GM12875 (cell line): ENCODE results near the gene SKP1.

Source experiments
- H3K4me3 ChIP-seq: one replicate; pipeline ENCODE4 v1.5.1; 2011; ENCODE audit warnings: low read depth, low read length, control low read depth
- CTCF ChIP-seq: IDR thresholded peaks from 2 replicates; pipeline ENCODE4 v1.5.1; 2011; ENCODE audit warnings: low read depth, mild to moderate bottlenecking, control low read depth, inconsistent platforms, low read length, moderate library complexity, borderline replicate concordance; ENCODE audit not compliant: insufficient read depth

SKP1 gene

DNA sequence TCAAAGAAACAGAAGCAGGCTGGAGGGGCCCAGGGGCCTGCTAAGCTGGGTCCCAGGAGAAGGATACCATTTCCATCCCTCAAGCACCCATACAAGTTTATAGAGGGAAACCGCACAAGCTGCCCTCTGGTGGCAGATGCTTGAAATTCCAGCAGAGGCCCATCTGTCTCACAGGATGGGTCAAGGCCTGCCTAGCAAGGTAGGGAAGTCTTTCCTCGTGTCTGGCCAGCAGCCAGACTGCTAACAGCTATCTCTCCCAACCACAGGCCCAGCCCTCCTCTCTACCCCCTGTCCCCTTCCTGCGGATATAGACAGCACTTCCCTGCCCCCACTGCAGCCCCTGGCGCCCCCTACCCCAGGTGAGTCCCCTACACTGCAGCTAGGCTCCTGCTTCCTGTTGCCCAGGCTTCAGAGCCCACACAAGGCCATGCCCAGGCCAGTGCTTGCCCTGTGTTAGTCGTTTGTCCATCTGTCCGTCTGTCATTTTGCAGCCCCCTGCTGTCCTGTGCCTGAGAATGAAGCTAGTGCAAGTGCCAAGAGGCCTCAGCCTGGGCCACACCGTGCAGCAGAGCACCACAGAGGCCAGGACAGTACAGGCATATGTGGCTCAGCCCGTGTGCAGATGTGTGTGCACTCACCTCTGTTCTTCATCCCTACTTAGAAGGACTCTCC is 36.1 kb downstream of the SKP1 start:
- peak; percentile 80 for TF ChIP-seq CTCF
- H3K4me3 ChIP-seq = no peak overlapping the region

- no peak for TF ChIP-seq CTCF
- H3K4me3 ChIP-seq = no peak overlapping the region
Measured at GRCh38 chr5:134139891-134140469, 36.8 kb downstream of the SKP1 start.

DNA sequence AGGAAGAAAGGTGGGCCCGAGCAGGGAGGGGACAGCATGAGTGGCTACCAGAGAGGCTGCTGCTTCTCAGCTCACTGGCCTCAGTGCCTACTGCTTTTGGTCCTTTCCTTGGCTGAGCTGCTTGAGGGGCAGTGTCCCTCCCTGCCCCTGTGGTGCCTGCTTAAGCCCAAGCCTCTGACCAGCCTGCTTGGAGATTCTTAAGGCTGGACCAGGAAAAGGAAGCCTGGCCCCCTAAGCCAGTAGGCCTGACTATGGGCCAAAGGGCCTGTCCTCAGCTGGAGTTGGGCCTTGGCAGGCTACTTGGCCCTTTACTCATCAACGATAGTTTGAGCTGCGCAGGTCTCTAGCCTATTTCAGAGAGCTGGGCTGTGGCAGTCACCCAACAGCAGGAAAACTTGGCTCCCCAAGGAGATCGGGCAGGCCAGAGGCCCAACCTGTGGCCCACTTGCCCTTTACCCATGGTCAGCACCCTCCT is 37.3 kb downstream of the SKP1 start:
- no peak overlapping the region for H3K4me3 ChIP-seq
- TF ChIP-seq CTCF = no peak

GRCh38 chr5:134138416-134139376 is 38.1 kb downstream of the SKP1 start:
- no peak for TF ChIP-seq CTCF
- H3K4me3 ChIP-seq = no peak overlapping the region

DNA sequence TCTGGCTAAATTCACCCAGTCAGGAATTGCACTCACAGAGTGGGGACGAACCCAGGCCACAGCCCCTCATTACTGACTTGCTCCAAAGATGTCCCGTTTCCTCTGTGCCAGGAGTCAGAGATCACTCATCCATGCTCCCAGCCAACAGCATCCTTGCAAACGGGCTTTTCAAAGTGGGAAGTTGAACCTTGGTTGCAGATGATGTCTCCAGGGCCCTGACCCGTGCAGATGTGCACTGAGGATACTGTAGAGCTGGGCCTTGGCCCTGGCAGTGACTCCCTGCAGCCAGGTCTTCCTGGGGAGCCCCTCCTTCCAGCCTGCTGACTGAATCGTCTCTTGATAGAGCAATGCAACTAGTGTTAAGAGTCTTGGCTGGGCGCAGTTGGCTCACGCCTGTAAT is 40.0 kb downstream of the SKP1 start:
- TF ChIP-seq CTCF = no peak
- H3K4me3 ChIP-seq = no peak overlapping the region

DNA sequence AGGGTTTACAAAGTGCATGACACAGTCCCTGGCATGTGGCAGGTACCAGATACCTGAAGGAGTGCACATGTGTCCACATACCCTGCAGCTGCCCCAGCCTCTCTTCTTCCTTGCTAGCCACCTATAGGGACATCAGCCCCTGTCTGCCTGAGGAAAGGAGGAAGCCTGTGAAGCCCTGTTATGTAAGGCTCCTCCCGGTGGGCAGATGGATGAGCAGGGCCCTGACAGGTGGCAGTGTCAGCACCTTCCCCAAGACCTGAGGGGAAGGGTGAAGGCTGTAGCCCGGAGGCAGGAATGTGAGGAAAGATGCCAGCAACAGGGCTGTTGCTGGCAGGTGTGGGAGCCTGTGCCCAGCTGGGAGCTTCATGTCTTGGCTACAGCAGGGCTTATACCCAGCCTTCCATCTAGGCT is 40.5 kb downstream of the SKP1 start:
- no peak overlapping the region for H3K4me3 ChIP-seq
- no peak for TF ChIP-seq CTCF
